Uterus (tissue), 4 donors: ENCODE measurements around the gene SPIB. TPM values are rescaled to one million over a fixed set of nuclear protein-coding genes. Genes with fewer than 3 reads are reported as not detected.

Experiments
- DNase-seq, 2 donors: peaks; one replicate each; pipeline ENCODE4 v3.0.0-alpha.2; 2019 to 2020
- H3K27ac ChIP-seq, 2 donors: fragments of 200-600 bp; sonication (generic); 1 replicate in 1 of 2; 2 replicates in 1 of 2; pipeline ENCODE4 v1.5.1; 2016 to 2018
- H3K27me3 ChIP-seq, 2 donors: fragments of 200-600 bp; sonication (generic); one replicate each; pipeline ENCODE4 v1.5.1; 2018 to 2019; ENCODE audit warnings: control low read depth in 1 of 2
- H3K36me3 ChIP-seq, 2 donors: fragments of 200-600 bp; sonication (generic); one replicate each; pipeline ENCODE4 v1.5.1; 2019; ENCODE audit warnings: control low read depth in 1 of 2
- H3K4me1 ChIP-seq, 2 donors: fragments of 200-600 bp; sonication (generic); one replicate each; pipeline ENCODE4 v1.5.1; 2018 to 2019; ENCODE audit warnings: control low read depth in 1 of 2
- H3K4me3 ChIP-seq, 2 donors: fragments of 200-600 bp; sonication (generic); 1 replicate in 1 of 2; 2 replicates in 1 of 2; pipeline ENCODE4 v1.5.1; 2018 to 2019; ENCODE audit warnings: mild to moderate bottlenecking in 1 of 2
- H3K9me3 ChIP-seq, 2 donors: fragments of 200-600 bp; sonication (generic); one replicate each; pipeline ENCODE4 v1.5.1; 2019; ENCODE audit warnings: control low read depth in 1 of 2
- CTCF ChIP-seq, 4 experiments: fragments of 200-600 bp in 2 of 4; fragments of 450-650 bp in 2 of 4; sonication (generic) in 2 of 4; IDR thresholded peaks; one replicate each; pipeline ENCODE4 v1.5.1; 2016 to 2019; ENCODE audit warnings: antibody characterized with exemption in 4 of 4, mild to moderate bottlenecking in 2 of 4, moderate library complexity in 1 of 4
- POLR2A ChIP-seq, 2 donors: fragments of 450-650 bp; IDR thresholded peaks; one replicate each; pipeline ENCODE4 v1.6.1; 2016; ENCODE audit warnings: antibody characterized with exemption in 2 of 2, mild to moderate bottlenecking in 1 of 2, moderate library complexity in 1 of 2
- intact Hi-C: fragments of 100-400 bp; cut with DNase I; formaldehyde crosslinking; loops from one replicate; pipeline ENCODE4 v1.15.1; 2023; ENCODE audit warnings: low total_unique reads
- total RNA-seq, 4 donors: library from RNA; depleted of rRNA in 3 of 4; stranded (reverse); fragments of >200 nt in 3 of 4; gene quantifications; one replicate each; pipeline versions ENCODE4 v1.1.0 to v1.2.4, GENCODE V29; 2014 to 2023
- donor health status: DM: yes; HTN: yes; CAD: no.

Gene SPIB
- 1 to 10 TPM in 1 of 4 donors, under 1 TPM in 1, not detected in 2; under 0.01 to 2.1 TPM for total RNA-seq

GRCh38 chr19:50418176-50419021, at the start of gene SPIB:
Gene SPIB, plus strand, starts transcription at chr19:50418938. Its CDS starts 25 bp downstream, at chr19:50418963.
- no peak for TF ChIP-seq POLR2A (IDR thresholded peaks at IDR 0.05)
- no peak for TF ChIP-seq CTCF (IDR thresholded peaks at IDR 0.05)
- H3K27me3 ChIP-seq, result peaks cover 0 to 22% of the 10 kb centered on the region in 2 donors
- DNase-seq, result no peak

GRCh38 chr19:50371914-50372475, 46.7 kb upstream of the SPIB start:
- Histone ChIP-seq H3K27ac (no peak overlapping the region), H3K36me3 (no peaks in the 10 kb centered on the region), H3K27me3 (no peaks in the 10 kb centered on the region), H3K4me1 (no peaks in the 10 kb centered on the region), H3K9me3 (no peaks in the 10 kb centered on the region), H3K4me3 (no peak overlapping the region)
- DNase-seq, result no peak
- TF ChIP-seq CTCF (IDR thresholded peaks at IDR 0.05) (no peak), POLR2A (IDR thresholded peaks at IDR 0.05) (no peak)
- intact Hi-C loops, result loop anchor here (10.0 kb wide), 1 partner anchor 413 kb away; no protein-coding TSS in a partner anchor

More at GRCh38 chr19:50418176-50419021, at the start of gene SPIB:
- Histone ChIP-seq H3K9me3 (no peaks in the 10 kb centered on the region), H3K4me3 (no peak within 1 kb of the TSS), H3K4me1 (no peaks in the 10 kb centered on the region), H3K36me3 (no peaks in the 10 kb centered on the region), H3K27ac (no peak within 1 kb of the TSS)
- intact Hi-C loops, result no loop called here

- intact Hi-C loops, result loop anchor here (10.0 kb wide), 1 partner anchor 408 kb away; no protein-coding TSS in a partner anchor
- peak; percentile 95 to 96 for DNase-seq
- Histone ChIP-seq H3K27ac (peak within 1 kb of the TSS; percentile 98 to 100), H3K27me3 (no peaks in the 10 kb centered on the region), H3K9me3 (no peaks in the 10 kb centered on the region), H3K4me1 (no peaks in the 10 kb centered on the region), H3K4me3 (peak within 1 kb of the TSS; percentile 91 to 98), H3K36me3 (no peaks in the 10 kb centered on the region)
- TF ChIP-seq POLR2A (IDR thresholded peaks at IDR 0.05), result peak; percentile 67 to 82
- peak in 1 of 4 experiments; percentile 13 for TF ChIP-seq CTCF (IDR thresholded peaks at IDR 0.05)
Observed at GRCh38 chr19:50376166-50377050, 42.3 kb upstream of the SPIB start, which contains the start of gene NR1H2. Gene NR1H2, plus strand, starts transcription at chr19:50376457. Its CDS starts 1,149 bp downstream, at chr19:50377606.

GRCh38 chr19:50377051-50377461, 41.7 kb upstream of the SPIB start:
- peak; percentile 46 to 51 for DNase-seq
- Histone ChIP-seq H3K36me3 (no peaks in the 10 kb centered on the region), H3K4me1 (no peaks in the 10 kb centered on the region), H3K4me3 (peak overlapping the region; percentile 91 to 98), H3K27ac (peak overlapping the region; percentile 98 to 100), H3K27me3 (no peaks in the 10 kb centered on the region), H3K9me3 (no peaks in the 10 kb centered on the region)
- TF ChIP-seq POLR2A (IDR thresholded peaks at IDR 0.05) (no peak), CTCF (IDR thresholded peaks at IDR 0.05) (no peak)
- intact Hi-C loops, result loop anchor here (10.0 kb wide), 1 partner anchor 408 kb away; no protein-coding TSS in a partner anchor
